Uterus (tissue), 4 donors: ENCODE measurements around the gene C12orf76. TPM values are rescaled to one million over a fixed set of nuclear protein-coding genes. Genes with fewer than 3 reads are reported as not detected.
"Not testable (repeated sequence)": the region's sequence is repeated elsewhere in the genome, so short reads cannot be mapped to it uniquely, and the experiment has no call there.

Experiments used
- DNase-seq, 2 donors: peaks; one replicate each; pipeline ENCODE4 v3.0.0-alpha.2; 2019 to 2020
- H3K27ac ChIP-seq, 2 donors: fragments of 200-600 bp; sonication (generic); 1 replicate in 1 of 2; 2 replicates in 1 of 2; pipeline ENCODE4 v1.5.1; 2016 to 2018
- H3K27me3 ChIP-seq, 2 donors: fragments of 200-600 bp; sonication (generic); one replicate each; pipeline ENCODE4 v1.5.1; 2018 to 2019; ENCODE audit warnings: control low read depth in 1 of 2
- H3K36me3 ChIP-seq, 2 donors: fragments of 200-600 bp; sonication (generic); one replicate each; pipeline ENCODE4 v1.5.1; 2019; ENCODE audit warnings: control low read depth in 1 of 2
- H3K4me1 ChIP-seq, 2 donors: fragments of 200-600 bp; sonication (generic); one replicate each; pipeline ENCODE4 v1.5.1; 2018 to 2019; ENCODE audit warnings: control low read depth in 1 of 2
- H3K4me3 ChIP-seq, 2 donors: fragments of 200-600 bp; sonication (generic); 1 replicate in 1 of 2; 2 replicates in 1 of 2; pipeline ENCODE4 v1.5.1; 2018 to 2019; ENCODE audit warnings: mild to moderate bottlenecking in 1 of 2
- H3K9me3 ChIP-seq, 2 donors: fragments of 200-600 bp; sonication (generic); one replicate each; pipeline ENCODE4 v1.5.1; 2019; ENCODE audit warnings: control low read depth in 1 of 2
- CTCF ChIP-seq, 4 experiments: fragments of 200-600 bp in 2 of 4; fragments of 450-650 bp in 2 of 4; sonication (generic) in 2 of 4; IDR thresholded peaks; one replicate each; pipeline ENCODE4 v1.5.1; 2016 to 2019; ENCODE audit warnings: antibody characterized with exemption in 4 of 4, mild to moderate bottlenecking in 2 of 4, moderate library complexity in 1 of 4
- POLR2A ChIP-seq, 2 donors: fragments of 450-650 bp; IDR thresholded peaks; one replicate each; pipeline ENCODE4 v1.6.1; 2016; ENCODE audit warnings: antibody characterized with exemption in 2 of 2, mild to moderate bottlenecking in 1 of 2, moderate library complexity in 1 of 2
- intact Hi-C: fragments of 100-400 bp; cut with DNase I; formaldehyde crosslinking; loops from one replicate; pipeline ENCODE4 v1.15.1; 2023; ENCODE audit warnings: low total_unique reads
- total RNA-seq, 4 donors: library from RNA; depleted of rRNA in 3 of 4; stranded (reverse); fragments of >200 nt in 3 of 4; gene quantifications; one replicate each; pipeline versions ENCODE4 v1.1.0 to v1.2.4, GENCODE V29; 2014 to 2023
- donor health status: DM: yes; HTN: yes; CAD: no.

Gene C12orf76
- total RNA-seq, 4 donors from 2014 or later, result 18.2 to 35.5 (median 28.4) TPM

GRCh38 chr12:110088936-110089335, 40.6 kb upstream of the C12orf76 start:
- H3K27me3 ChIP-seq, result no peaks in the 10 kb centered on the region
- H3K27ac ChIP-seq, result no peak overlapping the region
- no peaks in the 10 kb centered on the region for H3K9me3 ChIP-seq
- TF ChIP-seq POLR2A (IDR thresholded peaks at IDR 0.05) (no peak), CTCF (IDR thresholded peaks at IDR 0.05) (no peak)
- H3K4me3 ChIP-seq, result no peak overlapping the region
- no peaks in the 10 kb centered on the region for H3K36me3 ChIP-seq
- no peaks in the 10 kb centered on the region for H3K4me1 ChIP-seq
- DNase-seq, result no peak
- intact Hi-C loops, result no loop called here

- H3K4me1 ChIP-seq, H3K27ac ChIP-seq, H3K9me3 ChIP-seq, H3K36me3 ChIP-seq, H3K27me3 ChIP-seq, intact Hi-C loops, H3K4me3 ChIP-seq, DNase-seq: not testable (repeated sequence)
Observed at GRCh38 chr12:110088216-110088615, 39.9 kb upstream of the C12orf76 start.

- H3K9me3 ChIP-seq, result no peaks in the 10 kb centered on the region
- H3K27ac ChIP-seq, result no peak overlapping the region
- no peaks in the 10 kb centered on the region for H3K36me3 ChIP-seq
- TF ChIP-seq POLR2A (IDR thresholded peaks at IDR 0.05) (no peak), CTCF (IDR thresholded peaks at IDR 0.05) (no peak)
- intact Hi-C loops, result no loop called here
- no peak overlapping the region for H3K4me3 ChIP-seq
- H3K27me3 ChIP-seq, result no peaks in the 10 kb centered on the region
- DNase-seq, result no peak
- no peaks in the 10 kb centered on the region for H3K4me1 ChIP-seq
Observed at GRCh38 chr12:110084314-110085015, 36.1 kb upstream of the C12orf76 start.

GRCh38 chr12:110080410-110080809, 32.1 kb upstream of the C12orf76 start:
- TF ChIP-seq POLR2A (IDR thresholded peaks at IDR 0.05) (no peak), CTCF (IDR thresholded peaks at IDR 0.05) (no peak)
- intact Hi-C loops, result no loop called here
- Histone ChIP-seq H3K27ac (no peak overlapping the region), H3K36me3 (no peaks in the 10 kb centered on the region), H3K4me3 (no peak overlapping the region), H3K9me3 (no peaks in the 10 kb centered on the region), H3K4me1 (no peaks in the 10 kb centered on the region), H3K27me3 (no peaks in the 10 kb centered on the region)
- no peak for DNase-seq

GRCh38 chr12:110079477-110080400, 31.4 kb upstream of the C12orf76 start:
- Histone ChIP-seq H3K27ac (no peak overlapping the region), H3K9me3 (no peaks in the 10 kb centered on the region), H3K27me3 (no peaks in the 10 kb centered on the region), H3K4me3 (no peak overlapping the region), H3K36me3 (no peaks in the 10 kb centered on the region), H3K4me1 (no peaks in the 10 kb centered on the region)
- intact Hi-C loops, result no loop called here
- no peak for DNase-seq
- no peak for TF ChIP-seq POLR2A (IDR thresholded peaks at IDR 0.05)
- no peak for TF ChIP-seq CTCF (IDR thresholded peaks at IDR 0.05)
